DND-41 (cell line): Measurements from ENCODE around the gene ZNF576.

Experiments used
- ATAC-seq: fragments of 200-7000 bp; cut with Tn5 transposase; 3 replicates; pipeline ENCODE4 v1.9.1; 2021; ENCODE audit warnings: low read depth; ENCODE audit not compliant: insufficient read depth
- DNase-seq: peaks from one replicate; pipeline ENCODE4 v3.0.0-alpha.2; 2020
- H2AFZ ChIP-seq: 2 replicates; pipeline ENCODE4 v1.6.0; 2012; ENCODE audit warnings: low read depth, low read length
- H3K27ac ChIP-seq: 2 replicates; pipeline ENCODE4 v1.5.1; 2012; ENCODE audit warnings: low read length, inconsistent platforms
- H3K27me3 ChIP-seq: fragments of 200-600 bp; sonication (generic); 2 replicates; pipeline ENCODE4 v1.6.0; 2012; ENCODE audit warnings: low read length, mild to moderate bottlenecking, inconsistent platforms; ENCODE audit not compliant: insufficient read depth, poor library complexity
- H3K36me3 ChIP-seq: 2 replicates; pipeline ENCODE4 v1.5.1; 2012; ENCODE audit warnings: low read length, inconsistent platforms; ENCODE audit not compliant: insufficient read depth
- H3K4me1 ChIP-seq: 2 replicates; pipeline ENCODE4 v1.5.1; 2012; ENCODE audit warnings: mild to moderate bottlenecking, low read length; ENCODE audit not compliant: insufficient read depth
- H3K4me2 ChIP-seq: 2 replicates; pipeline ENCODE4 v1.6.0; 2012; ENCODE audit warnings: mild to moderate bottlenecking, moderate library complexity, low read length, inconsistent platforms; ENCODE audit not compliant: insufficient read depth
- H3K4me3 ChIP-seq, 2 experiments: fragments of 200-600 bp in 1 of 2; shearing (Covaris generic) in 1 of 2; 2 replicates each; pipeline ENCODE4 v1.5.1; 2012 to 2016; ENCODE audit warnings: inconsistent platforms in 2 of 2, low read length in 2 of 2, mild to moderate bottlenecking in 2 of 2, low read depth in 1 of 2, moderate library complexity in 1 of 2
- H3K79me2 ChIP-seq: 2 replicates; pipeline ENCODE4 v1.6.0; 2012; ENCODE audit warnings: low read length, inconsistent platforms; ENCODE audit not compliant: insufficient read depth
- H3K9ac ChIP-seq: 2 replicates; pipeline ENCODE4 v1.6.0; 2012; ENCODE audit warnings: low read depth, mild to moderate bottlenecking, inconsistent platforms, low read length, moderate library complexity
- H3K9me3 ChIP-seq: 2 replicates; pipeline ENCODE4 v1.5.1; 2012; ENCODE audit warnings: low read length, moderate library complexity, mild to moderate bottlenecking, inconsistent platforms; ENCODE audit not compliant: insufficient read depth, severe bottlenecking
- H4K20me1 ChIP-seq: 2 replicates; pipeline ENCODE4 v1.6.0; 2012; ENCODE audit warnings: low read length; ENCODE audit not compliant: insufficient read depth
- CTCF ChIP-seq: IDR thresholded peaks from 2 replicates; pipeline ENCODE4 v1.5.1; 2012; ENCODE audit warnings: borderline replicate concordance, low read length, moderate library complexity, mild to moderate bottlenecking; ENCODE audit not compliant: poor library complexity, severe bottlenecking; ENCODE audit errors: extremely low read depth
- EZH2 ChIP-seq: IDR thresholded peaks from 3 replicates; pipeline ENCODE4 v1.6.1; 2012; ENCODE audit warnings: borderline replicate concordance, low read depth, mild to moderate bottlenecking, moderate library complexity, low read length, inconsistent platforms; ENCODE audit not compliant: severe bottlenecking

The ZNF576 gene

DNA sequence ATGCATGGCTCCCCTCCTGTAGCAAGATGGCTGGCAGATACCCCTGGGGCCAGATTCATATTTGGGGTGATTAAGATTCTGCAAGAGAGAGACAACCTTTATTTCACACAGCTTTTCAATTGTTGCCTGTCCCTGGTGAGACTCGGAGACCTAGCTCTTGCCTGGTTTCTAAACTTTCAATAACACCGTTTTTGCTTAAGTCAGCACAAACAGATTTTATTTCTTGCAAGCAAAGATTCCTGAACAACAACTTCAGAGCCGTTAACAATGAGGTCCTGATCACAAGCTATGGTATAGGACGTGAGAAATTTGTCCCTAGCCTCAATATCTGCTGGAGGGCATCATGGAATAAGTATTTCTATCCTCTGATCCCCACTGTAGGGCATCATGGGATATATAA, 46.1 kb downstream of the ZNF576 start:
- Histone ChIP-seq H3K4me1 (peaks cover 20% of the 10 kb centered on the region), H3K4me3 (no peak overlapping the region), H2AFZ (no peak overlapping the region), H3K79me2 (no peaks in the 10 kb centered on the region), H3K4me2 (no peak overlapping the region), H3K9me3 (no peaks in the 10 kb centered on the region), H3K27ac (no peak overlapping the region), H4K20me1 (peaks cover 5% of the 10 kb centered on the region; the same call in 1 of the 2 replicates), H3K27me3 (peaks cover 17% of the 10 kb centered on the region), H3K36me3 (no peaks in the 10 kb centered on the region), H3K9ac (no peak overlapping the region)
- TF ChIP-seq CTCF, result no peak
- no peak for TF ChIP-seq EZH2
- DNase-seq (no peak), ATAC-seq (no peak)

DNA sequence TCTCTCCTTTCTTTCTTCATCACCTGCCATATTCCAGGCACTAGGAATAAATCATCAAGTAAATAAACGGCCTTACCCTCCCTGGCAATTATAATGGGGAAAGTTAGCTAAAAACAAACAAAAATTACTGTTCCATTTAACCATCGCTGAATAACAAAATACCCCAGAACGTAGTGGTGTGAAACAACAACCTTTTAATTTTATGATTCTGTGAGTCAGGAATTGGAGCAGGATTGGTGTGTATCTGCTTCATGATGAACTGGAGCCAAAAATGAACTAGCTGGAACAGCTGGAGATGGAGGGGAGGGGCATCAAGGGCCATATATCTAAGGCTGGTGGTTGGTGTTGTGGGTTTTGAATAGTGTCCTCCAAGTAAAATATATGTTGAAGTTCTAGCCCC, 46.9 kb downstream of the ZNF576 start:
- no peak for TF ChIP-seq EZH2
- no peak for TF ChIP-seq CTCF
- H3K9me3 ChIP-seq, result no peaks in the 10 kb centered on the region
- no peak overlapping the region for H3K9ac ChIP-seq
- no peak overlapping the region for H3K4me3 ChIP-seq
- peaks cover 5% of the 10 kb centered on the region for H3K36me3 ChIP-seq
- no peak overlapping the region for H3K4me2 ChIP-seq
- ATAC-seq (no peak), DNase-seq (no peak)
- no peaks in the 10 kb centered on the region for H3K79me2 ChIP-seq
- H3K4me1 ChIP-seq, result peaks cover 18% of the 10 kb centered on the region
- H4K20me1 ChIP-seq, result peaks cover 4% of the 10 kb centered on the region; the same call in 1 of the 2 replicates
- H3K27me3 ChIP-seq, result peaks cover 15% of the 10 kb centered on the region
- H2AFZ ChIP-seq, result no peak overlapping the region
- H3K27ac ChIP-seq, result no peak overlapping the region

DNA sequence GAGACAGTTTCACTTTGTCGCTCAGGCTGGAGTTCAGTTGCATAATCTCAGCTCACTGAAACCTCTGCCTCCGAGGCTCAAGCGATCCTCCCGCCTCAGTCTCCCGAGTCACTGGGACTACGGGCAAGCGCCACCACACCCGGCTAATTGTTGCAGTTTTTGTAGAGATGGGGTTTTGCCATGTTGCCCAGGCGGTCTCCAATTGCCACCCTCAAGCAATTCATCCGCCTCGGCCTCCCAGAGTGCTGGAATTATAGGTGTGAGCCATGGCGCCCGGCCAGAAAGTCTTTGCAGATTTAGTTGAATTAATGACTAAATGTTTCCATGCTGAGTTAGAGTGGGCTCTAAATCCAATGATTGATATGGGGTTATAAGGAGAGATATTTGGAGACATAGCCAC, 47.8 kb downstream of the ZNF576 start:
- Histone ChIP-seq H3K4me2 (no peak overlapping the region), H3K4me1 (peaks cover 9% of the 10 kb centered on the region), H2AFZ (no peak overlapping the region), H3K9ac (no peak overlapping the region), H3K4me3 (no peak overlapping the region), H3K36me3 (peaks cover 12% of the 10 kb centered on the region), H3K27me3 (peaks cover 7% of the 10 kb centered on the region), H3K27ac (no peak overlapping the region), H3K9me3 (no peaks in the 10 kb centered on the region), H4K20me1 (no peaks in the 10 kb centered on the region), H3K79me2 (no peaks in the 10 kb centered on the region)
- ATAC-seq (no peak), DNase-seq (no peak)
- TF ChIP-seq EZH2 (no peak), CTCF (no peak)

DNA sequence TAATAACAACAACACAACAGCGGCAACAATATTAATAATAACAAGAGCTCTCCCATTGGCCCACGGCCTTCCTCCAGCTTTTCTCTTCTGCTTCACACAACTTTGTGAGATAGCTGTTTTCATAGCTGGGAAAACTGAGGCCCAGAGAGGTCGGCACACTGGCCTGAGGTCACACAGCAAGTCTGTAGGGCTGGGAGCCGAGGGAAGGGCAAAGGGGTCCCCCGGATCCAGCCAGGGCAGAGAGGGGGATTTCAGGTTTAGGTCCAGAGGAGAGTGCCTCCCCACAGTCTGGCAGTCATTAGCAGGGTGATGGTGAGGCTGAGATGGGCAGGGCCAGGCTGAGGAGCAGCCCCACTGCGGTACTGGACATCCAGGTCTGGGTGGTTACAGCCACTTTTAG, 52.2 kb downstream of the ZNF576 start:
- Histone ChIP-seq H3K9ac (no peak overlapping the region), H3K9me3 (no peaks in the 10 kb centered on the region), H2AFZ (no peak overlapping the region), H3K4me3 (no peak overlapping the region), H4K20me1 (no peaks in the 10 kb centered on the region), H3K27ac (no peak overlapping the region), H3K27me3 (no peaks in the 10 kb centered on the region), H3K79me2 (no peaks in the 10 kb centered on the region), H3K4me2 (no peak overlapping the region), H3K4me1 (no peaks in the 10 kb centered on the region), H3K36me3 (peaks cover 27% of the 10 kb centered on the region)
- DNase-seq (no peak), ATAC-seq (no peak)
- TF ChIP-seq CTCF (no peak), EZH2 (no peak)
